Hematopoietic multipotent progenitor cell treated with erythropoietin and hydrocortisone succinate and interleukin-3 and kit ligand, for 8 days (in vitro differentiated cells): ENCODE measurements around the gene C11orf54.
"Not testable (repeated sequence)": the region's sequence is repeated elsewhere in the genome, so short reads cannot be mapped to it uniquely, and the experiment has no call there.

ENCODE experiments used
- DNase-seq: peaks from one replicate; pipeline ENCODE4 v3.0.0-alpha.2; 2015

C11orf54 gene

DNA sequence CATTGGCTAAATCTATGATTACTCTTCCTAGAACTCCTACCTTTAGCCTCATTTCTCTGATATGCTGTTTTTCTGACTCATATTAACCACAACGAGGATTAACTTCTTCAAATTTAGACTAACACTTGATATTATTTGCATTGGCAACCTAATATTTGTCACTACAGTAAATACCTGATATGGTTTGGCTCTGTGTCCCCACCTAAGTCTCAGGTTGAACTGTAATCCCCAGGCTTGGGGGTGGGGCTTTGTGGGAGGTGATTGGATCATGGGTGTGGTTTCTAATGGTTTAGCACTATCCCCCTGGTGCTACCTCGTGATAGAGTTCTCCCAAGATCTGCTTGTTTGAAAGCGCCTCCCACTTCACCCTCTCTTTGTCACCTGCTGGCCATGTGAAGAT is 25.5 kb downstream of the C11orf54 start:
- DNase-seq = no peak

DNA sequence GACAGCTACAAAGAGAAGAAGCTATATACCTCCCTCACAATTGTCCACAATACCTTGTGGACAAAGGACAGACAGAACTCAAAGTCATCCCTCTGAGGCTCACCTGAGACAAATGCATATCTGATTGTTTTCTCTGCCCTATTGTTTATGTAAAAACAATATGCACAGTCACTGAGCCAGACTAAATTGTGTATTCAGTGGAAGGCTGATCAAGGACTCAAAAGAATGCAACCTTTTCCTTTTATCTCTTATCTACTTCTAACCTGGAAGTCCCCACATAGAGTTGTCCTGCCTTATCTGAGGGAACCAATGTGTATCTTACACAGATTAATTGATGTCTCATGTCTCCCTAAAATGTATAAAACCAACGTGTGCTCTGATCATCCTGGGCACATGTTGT is 28.7 kb downstream of the C11orf54 start:
- no peak for DNase-seq

DNA sequence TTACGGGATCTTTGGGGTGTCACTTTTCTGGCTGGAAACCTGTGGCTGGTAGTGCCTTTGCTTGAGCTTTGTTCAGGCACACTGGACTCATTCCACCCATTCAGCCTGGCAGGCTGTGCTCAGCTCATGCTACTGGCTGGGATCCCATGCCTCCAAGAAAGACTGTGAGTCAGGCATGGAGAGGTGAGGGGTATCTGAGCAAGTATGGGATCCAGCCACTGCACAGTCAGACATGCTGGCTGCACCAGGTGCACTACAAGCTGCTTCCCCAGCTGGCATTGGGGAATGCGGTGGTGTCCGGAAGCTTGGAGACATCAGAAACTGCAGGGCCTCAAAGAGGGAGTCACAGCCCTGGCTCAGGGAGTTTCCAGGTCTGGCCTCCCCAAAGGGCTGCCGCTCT is 30.7 kb downstream of the C11orf54 start:
- DNase-seq = no peak

DNA sequence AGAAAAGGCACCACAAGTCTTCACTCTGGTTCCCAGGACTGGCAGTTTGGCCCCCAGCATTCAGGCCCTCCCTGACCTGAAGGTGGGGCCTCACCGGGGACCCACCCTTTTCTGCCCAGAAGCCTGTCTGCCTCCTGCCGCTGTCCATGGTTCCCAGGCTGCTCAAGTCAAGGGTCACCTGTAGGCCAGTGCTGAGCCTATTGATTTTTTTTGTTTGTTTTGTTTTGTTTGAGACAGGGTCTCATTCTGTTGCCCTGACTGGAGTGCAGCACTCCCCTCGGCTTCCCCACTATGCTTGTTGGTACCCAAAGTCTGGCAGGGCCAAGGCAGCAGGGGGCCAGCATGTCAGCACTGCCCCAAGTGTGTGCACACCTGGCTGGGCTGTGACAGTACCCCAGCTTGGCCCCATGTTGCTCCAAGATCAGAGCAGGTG is 31.6 kb downstream of the C11orf54 start:
- no peak for DNase-seq

DNA sequence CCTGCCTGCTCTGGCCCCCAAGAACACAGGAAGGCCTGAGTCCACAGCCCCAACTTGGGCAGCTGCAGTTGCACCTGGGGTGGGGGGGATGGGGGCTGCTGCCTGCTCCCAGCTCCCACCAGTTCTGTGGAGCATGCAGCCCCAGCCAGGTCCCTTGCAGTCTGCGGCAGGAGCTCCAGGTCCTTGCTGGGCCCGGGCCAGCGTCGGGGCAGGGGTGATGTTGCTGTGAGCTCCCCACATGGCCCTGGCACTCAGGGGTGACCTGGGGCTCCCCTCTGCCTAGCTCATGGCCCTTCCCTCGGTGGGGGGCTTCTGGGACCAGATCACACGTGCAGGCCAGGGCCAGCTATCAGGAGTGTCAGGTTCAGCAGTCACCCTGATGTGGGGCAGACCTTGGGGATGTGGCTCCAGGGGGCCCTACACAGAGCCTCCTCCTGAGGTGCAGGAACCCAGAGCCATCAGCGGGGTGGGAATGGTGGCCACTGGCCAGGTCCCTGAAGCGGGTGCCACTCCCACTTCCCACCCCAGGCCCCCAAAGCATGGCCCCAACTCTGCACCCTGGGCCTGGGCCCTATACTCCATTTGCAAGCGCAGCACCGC is 32.2 kb downstream of the C11orf54 start:
- no peak for DNase-seq

DNA sequence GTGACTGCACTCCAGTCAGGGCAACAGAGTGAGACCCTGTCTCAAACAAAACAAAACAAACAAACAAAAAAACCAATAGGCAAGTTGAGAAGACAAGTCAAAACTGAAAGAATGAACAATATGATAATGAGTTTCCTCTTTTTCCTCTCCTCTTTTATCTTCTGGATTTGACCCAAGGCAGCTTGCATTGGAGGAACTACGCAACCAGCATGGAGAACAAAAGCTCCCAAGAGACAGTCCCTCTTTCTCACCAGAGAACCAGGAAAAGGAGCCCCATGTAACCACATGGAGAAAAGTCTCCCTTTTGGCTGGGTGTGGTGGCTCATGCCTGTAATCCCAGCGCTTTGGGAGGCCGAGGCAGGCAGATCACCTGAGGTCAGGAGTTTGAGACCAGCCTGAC is 33.1 kb downstream of the C11orf54 start:
- not testable (repeated sequence) for DNase-seq

DNA sequence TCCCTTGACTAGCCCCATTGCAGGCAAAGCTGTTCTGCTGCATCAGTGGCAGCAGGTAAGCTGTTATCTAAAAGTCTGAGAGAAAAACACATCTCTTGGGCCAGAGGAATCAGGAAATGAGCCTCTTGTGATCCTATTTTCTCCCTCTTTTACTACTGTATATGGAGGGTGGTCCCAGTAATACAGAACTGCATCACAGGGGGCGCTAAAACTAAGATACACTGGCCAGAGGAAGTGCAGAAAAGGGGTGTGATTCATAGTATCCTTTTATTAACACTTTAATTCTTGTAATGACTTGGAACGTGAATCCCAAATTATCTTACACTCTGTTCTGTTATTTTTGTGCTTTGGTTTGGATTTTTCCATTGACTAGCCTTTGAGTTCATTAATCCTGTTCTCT is 33.8 kb downstream of the C11orf54 start:
- DNase-seq = peak; percentile 49

DNA sequence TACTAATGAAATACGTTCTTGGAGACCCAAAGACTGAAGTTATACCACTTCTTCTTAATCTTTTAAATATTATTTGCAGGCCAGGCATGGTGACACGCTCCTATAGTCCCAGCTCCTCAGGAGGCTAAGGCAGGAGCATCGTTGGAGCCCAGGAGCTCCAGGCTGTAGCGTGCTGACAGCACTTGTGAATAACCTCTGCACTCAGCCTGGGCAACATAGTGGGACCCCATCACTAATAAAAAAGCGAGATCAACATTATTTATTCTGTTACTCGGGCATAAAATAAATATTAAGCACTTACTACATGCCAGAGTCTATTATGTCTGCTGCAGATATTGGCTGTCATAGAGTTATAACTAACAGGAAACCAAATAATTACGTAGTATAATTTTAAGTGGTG is 41.9 kb downstream of the C11orf54 start:
- no peak for DNase-seq

DNA sequence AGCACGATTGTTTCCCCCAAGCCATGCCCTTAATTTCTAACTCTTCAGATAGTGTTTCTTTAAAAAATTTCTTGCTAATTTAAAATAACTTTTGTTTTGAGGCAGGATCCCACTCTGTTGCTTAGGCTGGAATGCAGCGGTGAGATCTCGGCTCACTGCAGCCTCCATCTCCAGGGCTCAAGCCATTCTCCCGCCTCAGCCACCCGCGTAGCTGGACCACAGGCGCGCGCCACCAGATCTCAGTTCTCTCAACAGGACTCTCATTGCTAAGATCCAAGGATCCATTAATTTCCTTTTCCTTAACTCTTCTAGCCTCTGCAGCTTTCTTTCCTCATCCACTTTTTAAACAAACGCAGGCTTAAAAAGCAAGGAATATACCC is 42.3 kb downstream of the C11orf54 start:
- no peak for DNase-seq

DNA sequence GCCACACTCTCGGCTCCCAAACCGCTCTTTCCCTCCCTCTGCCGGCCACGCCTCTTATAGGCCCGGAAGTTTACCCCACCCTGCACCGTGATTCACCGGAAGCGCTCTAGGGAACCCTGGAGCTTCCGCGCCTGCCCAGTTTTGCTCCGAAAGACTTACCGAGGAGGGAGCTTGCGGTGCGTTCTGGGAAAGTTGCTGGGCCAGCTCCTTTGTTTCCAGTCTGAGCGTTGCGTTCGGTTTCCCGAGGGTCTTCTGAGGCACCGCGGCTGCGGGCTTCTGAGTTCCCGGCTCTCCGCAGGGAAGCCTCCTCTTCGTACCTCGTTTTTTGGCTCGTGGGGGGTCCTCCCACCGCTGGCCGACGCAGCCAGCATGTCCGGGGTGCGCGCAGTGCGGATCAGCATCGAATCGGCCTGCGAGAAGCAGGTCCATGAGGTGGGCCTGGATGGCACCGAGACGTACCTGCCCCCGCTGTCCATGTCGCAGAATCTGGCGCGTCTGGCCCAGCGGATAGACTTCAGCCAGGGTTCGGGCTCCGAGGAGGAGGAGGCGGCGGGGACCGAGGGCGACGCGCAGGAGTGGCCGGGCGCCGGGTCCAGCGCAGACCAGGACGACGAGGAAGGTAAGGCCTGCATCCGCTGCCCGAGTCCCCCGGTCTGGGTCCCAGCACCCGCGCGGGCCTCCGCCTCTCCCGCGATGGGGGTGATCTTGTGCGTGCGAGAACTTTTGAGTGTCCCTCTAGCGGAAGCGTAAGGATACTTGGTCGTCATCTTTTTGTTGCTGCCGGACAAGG is 42.9 kb downstream of the C11orf54 start, which contains the start of gene MED17:
Gene MED17, plus strand, starts transcription at position 138 of the 790 bp plus-strand sequence. Its CDS starts 232 bp downstream, at position 370.
- peak; percentile 95 for DNase-seq

DNA sequence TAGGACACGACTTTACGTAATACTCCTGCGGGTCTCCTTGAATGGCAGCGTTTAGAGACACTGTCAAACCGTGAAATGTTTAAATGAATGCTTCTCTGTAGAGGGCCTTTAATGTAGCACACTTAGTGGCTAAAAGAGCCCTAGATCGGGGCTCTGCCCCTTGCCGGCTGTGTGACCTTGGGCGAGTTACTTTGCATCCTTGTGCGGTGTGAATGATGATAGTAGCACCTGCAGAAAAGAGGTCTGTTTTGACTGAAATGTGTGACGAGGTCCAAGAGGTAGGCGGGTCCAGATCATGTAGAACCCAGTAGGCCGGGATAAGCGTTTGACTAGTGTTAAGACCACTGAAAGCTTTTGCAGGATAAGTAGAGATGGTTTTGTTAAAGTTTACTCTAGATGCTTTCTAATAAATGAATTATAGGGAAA is 43.5 kb downstream of the C11orf54 start:
- DNase-seq = no peak

DNA sequence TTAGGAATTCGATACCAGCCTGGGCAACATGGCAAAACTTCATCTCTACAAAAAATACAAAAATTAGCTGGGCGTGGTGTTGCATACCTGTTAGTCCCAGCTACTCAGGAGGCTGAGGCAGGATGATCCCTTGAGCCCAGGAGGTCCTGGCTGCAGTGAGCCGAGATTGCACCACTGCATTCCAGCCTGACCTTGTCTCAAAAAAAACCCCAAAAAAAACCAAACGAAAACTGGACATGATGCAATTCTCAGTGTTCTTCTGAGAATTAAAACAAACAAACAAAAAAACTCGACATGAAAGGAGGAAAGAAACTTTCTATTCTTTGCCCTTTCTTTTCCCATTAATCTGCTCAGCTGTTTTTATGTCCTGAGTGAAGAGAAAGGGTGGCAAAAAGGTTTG is 50.0 kb downstream of the C11orf54 start:
- DNase-seq = no peak

DNA sequence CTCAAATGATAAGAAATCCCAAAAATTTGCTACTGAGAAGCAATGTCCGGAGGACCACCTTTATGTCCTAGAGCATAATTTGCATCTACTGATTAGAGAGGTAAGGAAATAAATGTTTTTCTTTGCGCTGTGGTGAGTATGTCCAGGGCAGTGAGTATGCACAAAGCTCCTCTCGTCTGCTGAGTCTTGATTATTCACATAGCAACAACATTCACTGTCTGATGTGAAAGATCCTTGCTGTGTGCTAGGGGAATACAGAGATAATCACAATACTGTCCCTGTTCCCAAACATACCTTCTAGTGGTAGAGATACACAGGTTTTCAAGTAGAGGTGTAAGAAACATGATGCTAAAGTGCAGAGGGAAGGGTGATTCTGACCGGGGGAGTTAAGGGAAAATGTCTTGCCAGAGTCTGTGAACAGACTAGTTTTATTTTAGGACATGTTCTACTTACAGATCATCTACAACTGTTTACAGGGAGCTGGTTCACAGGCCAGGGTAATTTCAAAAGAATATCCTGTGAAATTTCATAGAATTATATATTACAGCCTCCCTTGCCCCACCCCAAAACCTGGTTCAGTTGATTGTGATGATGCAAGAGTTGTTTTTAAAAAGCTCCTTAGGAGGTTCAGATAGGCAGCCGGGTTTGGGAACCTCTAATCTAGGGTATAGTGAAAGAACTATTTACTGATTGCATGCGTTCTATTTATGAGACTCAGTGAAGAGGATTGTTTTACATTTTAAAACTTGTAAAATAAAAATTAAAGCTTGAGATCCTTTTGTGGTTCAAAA is 55.2 kb downstream of the C11orf54 start:
- peak; percentile 51 for DNase-seq

DNA sequence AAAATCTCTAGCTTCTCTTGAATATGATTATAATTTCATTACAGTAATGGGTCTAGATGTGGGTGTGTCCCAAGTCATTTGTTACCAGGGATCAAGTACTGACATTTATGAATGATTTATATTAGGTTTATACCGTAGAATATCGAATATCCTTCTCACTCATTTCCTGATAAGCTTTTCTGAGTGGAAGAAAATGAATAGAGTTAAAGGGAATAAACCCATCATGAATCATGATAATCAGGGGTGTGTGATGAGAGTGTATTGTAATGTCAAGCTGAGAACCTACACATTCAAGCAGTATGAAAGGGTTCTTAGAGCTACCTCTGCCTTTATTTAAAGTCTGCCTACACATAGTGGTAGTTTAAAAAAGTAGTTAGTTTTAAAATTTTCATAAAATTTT is 59.9 kb downstream of the C11orf54 start:
- no peak for DNase-seq

DNA sequence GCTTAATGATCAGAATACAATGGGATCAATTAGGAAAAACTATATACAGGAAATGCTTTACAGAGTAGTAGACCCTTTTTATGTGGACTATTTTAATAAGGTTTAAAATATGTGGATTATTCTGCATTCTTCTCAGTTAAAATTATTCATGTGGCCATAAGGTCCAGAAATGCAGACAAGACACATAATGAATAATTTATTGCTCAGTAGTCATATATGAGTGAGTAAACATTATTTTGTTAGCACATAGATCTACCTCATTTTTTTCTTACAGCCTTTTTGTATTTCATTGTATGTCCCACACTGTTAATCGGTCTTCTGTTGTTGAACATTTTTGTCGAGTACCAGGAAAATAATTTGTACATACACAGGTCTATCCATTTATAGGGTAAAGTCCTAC is 63.4 kb downstream of the C11orf54 start:
- no peak for DNase-seq

DNA sequence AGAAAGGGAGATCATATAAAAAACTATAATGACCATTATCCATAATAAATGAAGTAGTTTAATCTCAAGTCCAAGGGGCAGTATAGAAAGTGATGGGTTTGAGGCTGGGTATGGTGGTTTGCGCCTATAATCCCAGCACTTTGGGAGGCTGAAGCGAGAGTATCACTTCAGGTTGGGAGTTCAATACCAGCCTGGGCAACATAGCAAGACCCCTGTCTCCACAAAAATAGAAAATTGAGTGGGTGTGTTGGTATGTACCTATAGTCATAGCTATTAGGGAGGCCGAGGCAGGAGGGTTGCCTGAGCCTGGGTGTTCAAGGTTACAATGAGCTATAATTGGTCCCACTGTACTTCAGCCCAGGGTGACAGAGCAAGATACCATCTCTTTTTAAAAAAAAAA is 66.5 kb downstream of the C11orf54 start:
- DNase-seq = no peak

DNA sequence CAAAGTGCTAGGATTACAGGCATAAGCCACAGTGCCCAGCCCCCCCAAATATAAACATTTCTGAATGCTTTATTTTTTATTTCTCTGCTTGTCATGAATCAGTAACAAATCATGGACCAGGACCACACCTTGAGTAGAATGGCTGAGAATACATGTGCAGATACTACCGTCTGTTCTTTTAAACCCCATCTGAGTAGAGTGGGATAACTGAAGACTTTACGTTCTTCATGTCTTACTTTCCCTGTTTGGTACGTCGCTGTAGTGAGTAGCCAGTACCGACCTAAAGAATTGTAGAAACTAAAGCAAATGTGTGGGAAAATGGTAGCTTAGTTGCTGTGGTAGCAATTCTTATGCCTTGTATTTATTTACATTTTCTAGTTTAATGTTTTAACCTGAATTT is 72.5 kb downstream of the C11orf54 start:
- no peak for DNase-seq
